GM06990 (cell line): ENCODE measurements around the gene SF3A1.
"Not testable (repeated sequence)": the region's sequence is repeated elsewhere in the genome, so short reads cannot be mapped to it uniquely, and the experiment has no call there.

Experiments used
- DNase-seq: peaks from one replicate; pipeline ENCODE4 v3.0.0-alpha.2; 2011; ENCODE audit not compliant: insufficient read length; ENCODE audit errors: extremely low read depth
- H3K27me3 ChIP-seq: replicated peaks from 2 replicates; pipeline ENCODE4 v1.6.0; 2011; ENCODE audit warnings: low read length; ENCODE audit not compliant: control insufficient read depth, insufficient read depth
- H3K36me3 ChIP-seq: 2 replicates; pipeline ENCODE4 v1.5.1; 2011; ENCODE audit warnings: low read length; ENCODE audit not compliant: control insufficient read depth, insufficient read depth
- H3K4me3 ChIP-seq: replicated peaks from 2 replicates; pipeline ENCODE4 v1.5.1; 2011; ENCODE audit warnings: low read depth, mild to moderate bottlenecking, control low read depth, low read length
- TF ChIP-seq, protein P1 (sequence below): IDR thresholded peaks from 2 replicates; pipeline ENCODE4 v1.5.1; 2011; ENCODE audit warnings: low read length, control low read depth, mild to moderate bottlenecking, inconsistent platforms; ENCODE audit not compliant: insufficient read depth, poor library complexity, severe bottlenecking

The SF3A1 gene, protein sequence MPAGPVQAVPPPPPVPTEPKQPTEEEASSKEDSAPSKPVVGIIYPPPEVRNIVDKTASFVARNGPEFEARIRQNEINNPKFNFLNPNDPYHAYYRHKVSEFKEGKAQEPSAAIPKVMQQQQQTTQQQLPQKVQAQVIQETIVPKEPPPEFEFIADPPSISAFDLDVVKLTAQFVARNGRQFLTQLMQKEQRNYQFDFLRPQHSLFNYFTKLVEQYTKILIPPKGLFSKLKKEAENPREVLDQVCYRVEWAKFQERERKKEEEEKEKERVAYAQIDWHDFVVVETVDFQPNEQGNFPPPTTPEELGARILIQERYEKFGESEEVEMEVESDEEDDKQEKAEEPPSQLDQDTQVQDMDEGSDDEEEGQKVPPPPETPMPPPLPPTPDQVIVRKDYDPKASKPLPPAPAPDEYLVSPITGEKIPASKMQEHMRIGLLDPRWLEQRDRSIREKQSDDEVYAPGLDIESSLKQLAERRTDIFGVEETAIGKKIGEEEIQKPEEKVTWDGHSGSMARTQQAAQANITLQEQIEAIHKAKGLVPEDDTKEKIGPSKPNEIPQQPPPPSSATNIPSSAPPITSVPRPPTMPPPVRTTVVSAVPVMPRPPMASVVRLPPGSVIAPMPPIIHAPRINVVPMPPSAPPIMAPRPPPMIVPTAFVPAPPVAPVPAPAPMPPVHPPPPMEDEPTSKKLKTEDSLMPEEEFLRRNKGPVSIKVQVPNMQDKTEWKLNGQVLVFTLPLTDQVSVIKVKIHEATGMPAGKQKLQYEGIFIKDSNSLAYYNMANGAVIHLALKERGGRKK

DNA sequence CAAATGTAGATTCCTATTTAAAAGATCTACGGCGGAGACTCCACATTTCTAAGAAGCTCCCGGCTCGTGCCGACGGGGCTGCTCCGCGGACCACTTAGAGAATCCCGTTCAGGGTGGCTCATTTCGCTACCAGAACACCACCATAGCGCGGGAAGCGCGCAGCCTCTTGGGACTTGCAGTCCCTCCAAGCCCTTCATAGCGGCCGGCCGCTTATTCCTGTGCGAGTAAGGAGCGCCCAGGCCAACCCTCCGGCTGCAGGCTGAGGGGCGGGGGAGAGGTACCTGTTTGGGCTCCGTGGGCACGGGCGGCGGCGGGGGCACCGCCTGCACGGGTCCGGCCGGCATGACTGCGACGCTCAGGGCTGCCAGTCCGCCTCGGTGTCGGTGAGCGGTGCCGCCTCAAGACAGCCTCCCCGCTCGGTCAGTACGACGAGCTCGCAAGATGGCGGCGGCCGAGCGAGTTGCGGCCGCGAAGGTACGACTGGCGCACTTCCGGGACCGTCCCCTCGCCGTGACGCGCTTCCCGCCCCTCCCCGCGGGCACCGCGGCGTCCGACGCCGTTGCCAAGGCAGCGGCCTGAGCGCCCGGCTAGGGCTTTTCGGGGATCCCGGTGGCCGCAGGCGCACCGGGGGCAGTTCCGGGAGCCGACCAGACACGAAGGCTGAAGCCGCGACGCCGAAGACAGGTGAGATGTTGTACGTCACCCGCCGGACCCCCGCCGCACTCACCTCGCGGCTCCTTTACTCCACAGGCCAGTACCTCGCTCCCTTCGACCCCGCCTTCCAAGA lies at the start of gene SF3A1, which contains the start of gene CCDC157:
SF3A1 (minus strand) TSS at position 446 of the 787 bp plus-strand sequence; CDS start at position 344, 102 bp downstream.
CCDC157 (plus strand) TSS at position 559 of the 787 bp plus-strand sequence. CDS start 8,994 bp downstream, outside the sequence.
- H3K4me3 ChIP-seq: peak within 1 kb of the TSS; percentile 93
- peak; percentile 95 for DNase-seq
- no peaks in the 10 kb centered on the region for H3K27me3 ChIP-seq
- peaks cover 11% of the 10 kb centered on the region for H3K36me3 ChIP-seq
- TF ChIP-seq, protein P1, sequence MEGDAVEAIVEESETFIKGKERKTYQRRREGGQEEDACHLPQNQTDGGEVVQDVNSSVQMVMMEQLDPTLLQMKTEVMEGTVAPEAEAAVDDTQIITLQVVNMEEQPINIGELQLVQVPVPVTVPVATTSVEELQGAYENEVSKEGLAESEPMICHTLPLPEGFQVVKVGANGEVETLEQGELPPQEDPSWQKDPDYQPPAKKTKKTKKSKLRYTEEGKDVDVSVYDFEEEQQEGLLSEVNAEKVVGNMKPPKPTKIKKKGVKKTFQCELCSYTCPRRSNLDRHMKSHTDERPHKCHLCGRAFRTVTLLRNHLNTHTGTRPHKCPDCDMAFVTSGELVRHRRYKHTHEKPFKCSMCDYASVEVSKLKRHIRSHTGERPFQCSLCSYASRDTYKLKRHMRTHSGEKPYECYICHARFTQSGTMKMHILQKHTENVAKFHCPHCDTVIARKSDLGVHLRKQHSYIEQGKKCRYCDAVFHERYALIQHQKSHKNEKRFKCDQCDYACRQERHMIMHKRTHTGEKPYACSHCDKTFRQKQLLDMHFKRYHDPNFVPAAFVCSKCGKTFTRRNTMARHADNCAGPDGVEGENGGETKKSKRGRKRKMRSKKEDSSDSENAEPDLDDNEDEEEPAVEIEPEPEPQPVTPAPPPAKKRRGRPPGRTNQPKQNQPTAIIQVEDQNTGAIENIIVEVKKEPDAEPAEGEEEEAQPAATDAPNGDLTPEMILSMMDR: no peak

DNA sequence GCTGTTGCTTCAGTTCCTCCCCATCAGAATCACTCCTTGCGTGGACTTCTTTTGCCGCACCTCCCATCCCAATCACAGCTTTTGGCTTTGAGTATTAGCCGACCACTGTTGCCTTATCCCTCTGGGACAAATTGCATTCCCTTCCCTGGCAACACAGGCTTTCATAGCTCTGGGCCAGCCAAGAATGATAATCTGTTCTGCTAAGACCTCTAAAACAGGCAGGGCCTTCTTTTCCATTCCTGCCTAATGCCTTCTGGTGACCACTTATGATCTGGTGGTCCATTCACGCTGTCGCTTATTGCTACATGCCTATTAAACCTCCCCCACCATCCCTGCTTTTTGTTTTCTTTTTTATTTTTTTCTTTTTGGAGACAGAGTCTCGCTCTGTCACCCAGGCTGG lies 49.7 kb upstream of the SF3A1 start:
- Histone ChIP-seq H3K4me3 (no peak overlapping the region), H3K36me3 (no peaks in the 10 kb centered on the region; the same call in none of the 2 replicates), H3K27me3 (no peaks in the 10 kb centered on the region)
- DNase-seq: no peak
- TF ChIP-seq, protein P1: no peak

DNA sequence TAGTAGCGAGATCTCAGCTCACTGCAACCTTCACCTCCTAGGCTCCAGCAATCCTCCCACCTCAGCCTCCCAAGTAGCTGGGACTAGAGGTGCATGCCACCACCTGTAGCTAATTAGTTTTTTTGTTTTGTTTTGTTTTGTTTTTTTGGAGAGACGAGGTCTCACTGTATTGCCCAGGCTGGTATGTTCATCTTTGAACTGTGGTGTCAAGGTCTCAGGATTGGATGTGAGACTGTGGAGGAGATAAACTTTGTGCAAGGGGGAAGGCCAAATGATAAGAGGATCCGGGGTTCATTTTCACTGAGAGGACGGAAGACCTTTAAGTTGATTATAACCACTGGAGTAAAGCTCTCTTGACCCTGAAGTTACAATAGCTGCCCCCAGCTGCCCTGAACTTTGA lies 49.0 kb upstream of the SF3A1 start:
- no peak overlapping the region for H3K4me3 ChIP-seq
- DNase-seq: no peak
- TF ChIP-seq, protein P1: no peak
- no peaks in the 10 kb centered on the region for H3K27me3 ChIP-seq
- no peaks in the 10 kb centered on the region; the same call in none of the 2 replicates for H3K36me3 ChIP-seq

DNA sequence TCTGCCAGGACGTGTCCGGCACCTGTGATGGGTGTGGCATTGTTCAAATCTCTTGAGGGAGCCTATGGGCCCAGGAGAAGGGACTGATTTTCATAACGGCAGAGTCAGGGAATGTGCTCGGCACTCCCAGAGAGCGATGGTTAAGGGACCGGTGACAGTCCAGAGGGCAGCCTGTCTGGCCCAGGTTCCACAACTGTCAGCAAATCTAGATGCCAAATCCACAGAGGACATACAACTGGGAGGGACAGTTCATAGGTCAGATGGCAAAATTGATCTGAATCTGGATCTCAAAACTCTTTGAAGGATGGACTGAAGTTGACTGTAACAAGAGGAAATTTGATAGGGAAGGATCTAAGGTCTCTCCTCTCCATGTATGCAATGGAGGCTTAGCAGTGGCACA lies 47.6 kb upstream of the SF3A1 start:
- TF ChIP-seq, protein P1: no peak
- DNase-seq: no peak
- H3K4me3 ChIP-seq: no peak overlapping the region
- no peaks in the 10 kb centered on the region; the same call in 1 of the 2 replicates for H3K36me3 ChIP-seq
- no peaks in the 10 kb centered on the region for H3K27me3 ChIP-seq

DNA sequence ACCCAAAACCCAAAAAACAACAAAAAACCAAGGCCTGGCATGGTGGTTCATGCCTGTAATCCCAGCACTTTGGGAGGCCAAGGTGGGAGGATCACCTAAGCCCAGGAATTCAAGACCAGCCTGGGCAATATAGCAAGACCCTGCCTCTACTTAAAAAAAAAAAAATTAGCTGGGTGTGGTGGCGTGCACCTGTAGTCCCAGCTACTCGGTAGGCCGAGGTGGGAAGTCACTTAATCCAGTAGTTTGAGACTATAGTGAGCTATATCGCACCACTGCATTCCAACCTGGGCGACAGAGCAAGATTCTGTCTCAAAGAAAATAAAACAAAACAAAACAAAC lies 46.0 kb upstream of the SF3A1 start:
- not testable (repeated sequence) for H3K4me3 ChIP-seq, H3K36me3 ChIP-seq, H3K27me3 ChIP-seq, DNase-seq
